ENCODE measurements around the gene FLOT1.
A peak's percentile ranks its signal among the peaks of the same experiment; 100 is the strongest.

The FLOT1 gene

GRCh38 chr6:30742316-30743098, at the start of gene FLOT1:
Gene FLOT1 (minus strand): TSS chr6:30742687. CDS start chr6:30742189, 498 bp downstream.
- peak; percentile 88 for DNase-seq

GRCh38 chr6:30790724-30791383, 48.4 kb upstream of the FLOT1 start:
- DNase-seq = no peak

- DNase-seq = no peak
Observed at GRCh38 chr6:30789606-30790005, 47.1 kb upstream of the FLOT1 start.

- DNase-seq = no peak
Observed at GRCh38 chr6:30787954-30788353, 45.5 kb upstream of the FLOT1 start.

GRCh38 chr6:30782425-30783014, 40.0 kb upstream of the FLOT1 start:
- DNase-seq = no peak

GRCh38 chr6:30781743-30782424, 39.4 kb upstream of the FLOT1 start:
- peak; percentile 53 for DNase-seq

- DNase-seq = no peak
Observed at GRCh38 chr6:30781395-30781742, 38.9 kb upstream of the FLOT1 start.

GRCh38 chr6:30780642-30780920, 38.1 kb upstream of the FLOT1 start:
- no peak for DNase-seq

GRCh38 chr6:30779850-30780641, 37.6 kb upstream of the FLOT1 start:
- no peak for DNase-seq

GRCh38 chr6:30778001-30778635, 35.6 kb upstream of the FLOT1 start:
- DNase-seq = no peak

GRCh38 chr6:30777155-30777485, 34.6 kb upstream of the FLOT1 start:
- no peak for DNase-seq

GRCh38 chr6:30776390-30777154, 34.1 kb upstream of the FLOT1 start:
- no peak for DNase-seq

GRCh38 chr6:30775104-30775503, 32.6 kb upstream of the FLOT1 start:
- no peak for DNase-seq

GRCh38 chr6:30774701-30775100, 32.2 kb upstream of the FLOT1 start:
- DNase-seq = no peak

- DNase-seq = no peak
Observed at GRCh38 chr6:30770592-30770991, 28.1 kb upstream of the FLOT1 start.

GRCh38 chr6:30769853-30770524, 27.5 kb upstream of the FLOT1 start:
- no peak for DNase-seq

- peak; percentile 75 for DNase-seq
Observed at GRCh38 chr6:30769088-30769852, 26.8 kb upstream of the FLOT1 start.

- DNase-seq = no peak
Observed at GRCh38 chr6:30768634-30769087, 26.2 kb upstream of the FLOT1 start.

- no peak for DNase-seq
Observed at GRCh38 chr6:30767944-30768301, 25.4 kb upstream of the FLOT1 start.

GRCh38 chr6:30767158-30767943, 24.9 kb upstream of the FLOT1 start:
- no peak for DNase-seq
